Activated CD4-positive, alpha-beta T cell treated with anti-CD3 and anti-CD28 coated beads, Interleukin-2, amount 50 U/mL, for 1 hour (primary cell): Measurements from ENCODE around the gene GSK3A.

Source experiments
- DNase-seq: peaks from one replicate; pipeline ENCODE4 v3.0.0-alpha.2; 2020

The GSK3A gene

GRCh38 chr19:42220751-42221097 lies 21.7 kb downstream of the GSK3A start:
- DNase-seq = no peak

GRCh38 chr19:42219812-42220750 lies 22.3 kb downstream of the GSK3A start, which contains the start of gene ZNF526:
TSS of gene ZNF526 (plus strand) at chr19:42220312. CDS start at chr19:42224404, 4,092 bp downstream.
- peak; percentile 95 for DNase-seq

GRCh38 chr19:42217520-42218437 lies 24.6 kb downstream of the GSK3A start, which contains the start of gene DEDD2:
TSS of gene DEDD2 (minus strand) at chr19:42217677. CDS start at chr19:42217007, 670 bp downstream.
- peak; percentile 100 for DNase-seq

- peak; percentile 20 for DNase-seq
Measured at GRCh38 chr19:42216653-42217519, 25.5 kb downstream of the GSK3A start.

- no peak for DNase-seq
Measured at GRCh38 chr19:42214810-42215485, 27.5 kb downstream of the GSK3A start.

- no peak for DNase-seq
Measured at GRCh38 chr19:42212886-42213285, 29.5 kb downstream of the GSK3A start.

- DNase-seq = no peak
Measured at GRCh38 chr19:42208612-42209011, 33.8 kb downstream of the GSK3A start.

GRCh38 chr19:42207767-42208271 lies 34.6 kb downstream of the GSK3A start:
- no peak for DNase-seq

GRCh38 chr19:42206871-42207755 lies 35.3 kb downstream of the GSK3A start:
- no peak for DNase-seq

- no peak for DNase-seq
Measured at GRCh38 chr19:42204664-42205063, 37.7 kb downstream of the GSK3A start.

- no peak for DNase-seq
Measured at GRCh38 chr19:42203700-42204099, 38.7 kb downstream of the GSK3A start.

GRCh38 chr19:42202290-42202880 lies 40.0 kb downstream of the GSK3A start:
- no peak for DNase-seq

GRCh38 chr19:42201489-42202289 lies 40.7 kb downstream of the GSK3A start:
- peak; percentile 26 for DNase-seq

GRCh38 chr19:42200116-42200715 lies 42.2 kb downstream of the GSK3A start:
- DNase-seq = no peak

- DNase-seq = peak; percentile 46
Measured at GRCh38 chr19:42199440-42200115, 42.8 kb downstream of the GSK3A start.

GRCh38 chr19:42198676-42199439 lies 43.5 kb downstream of the GSK3A start:
- peak; percentile 62 for DNase-seq

- DNase-seq = no peak
Measured at GRCh38 chr19:42197375-42197817, 45.0 kb downstream of the GSK3A start.
